H7 (cell line): ENCODE measurements around the gene LSP1. TPM values are rescaled to one million over a fixed set of nuclear protein-coding genes. Genes with fewer than 3 reads are reported as not detected.
"Not testable (repeated sequence)": the region's sequence is repeated elsewhere in the genome, so short reads cannot be mapped to it uniquely, and the experiment has no call there.

Experiments used
- DNase-seq: peaks from one replicate; pipeline ENCODE4 v3.0.0; 2012
- H3K27me3 ChIP-seq: 2 replicates; pipeline ENCODE4 v1.6.0; 2011; ENCODE audit warnings: mild to moderate bottlenecking, low read length; ENCODE audit not compliant: control insufficient read depth, insufficient read depth
- H3K36me3 ChIP-seq: replicated peaks from 2 replicates; pipeline ENCODE4 v1.5.1; 2011; ENCODE audit warnings: low read length; ENCODE audit not compliant: control insufficient read depth, insufficient read depth
- H3K4me3 ChIP-seq: 2 replicates; pipeline ENCODE4 v1.5.1; 2011; ENCODE audit warnings: low read depth, mild to moderate bottlenecking, control low read depth, low read length, moderate library complexity; ENCODE audit not compliant: insufficient read depth
- total RNA-seq: library from RNA; depleted of rRNA; stranded (reverse); fragments of >200 nt; shearing (Covaris generic); gene quantifications from 2 replicates; pipeline ENCODE4 v1.2.3, GENCODE V29; 2014

The LSP1 gene
- total RNA-seq, 1 experiment from 2014 or later = 0.35 TPM

- DNase-seq = peak; percentile 67
- H3K4me3 ChIP-seq = no peak overlapping the region
- no peaks in the 10 kb centered on the region for H3K36me3 ChIP-seq
- H3K27me3 ChIP-seq = no peaks in the 10 kb centered on the region
Measured at GRCh38 chr11:1878137-1879031, 25.5 kb downstream of the LSP1 start.

- no peaks in the 10 kb centered on the region for H3K27me3 ChIP-seq
- DNase-seq = peak; percentile 52
- no peak overlapping the region for H3K4me3 ChIP-seq
- no peaks in the 10 kb centered on the region for H3K36me3 ChIP-seq
Measured at GRCh38 chr11:1879342-1879940, 26.6 kb downstream of the LSP1 start.

- peak; percentile 53 for DNase-seq
- H3K4me3 ChIP-seq = no peak overlapping the region
- no peaks in the 10 kb centered on the region for H3K27me3 ChIP-seq
Measured at GRCh38 chr11:1879941-1880720, 27.2 kb downstream of the LSP1 start.

GRCh38 chr11:1880746-1881441 is 28.0 kb downstream of the LSP1 start:
- DNase-seq = peak; percentile 54
- no peaks in the 10 kb centered on the region for H3K27me3 ChIP-seq
- no peaks in the 10 kb centered on the region for H3K36me3 ChIP-seq
- no peak overlapping the region for H3K4me3 ChIP-seq

More at GRCh38 chr11:1879941-1880720, 27.2 kb downstream of the LSP1 start:
- H3K36me3 ChIP-seq = no peaks in the 10 kb centered on the region

- Histone ChIP-seq H3K36me3 (no peaks in the 10 kb centered on the region), H3K4me3 (no peak overlapping the region), H3K27me3 (no peaks in the 10 kb centered on the region)
- peak; percentile 71 for DNase-seq
Measured at GRCh38 chr11:1881442-1882264, 28.8 kb downstream of the LSP1 start.

- Histone ChIP-seq H3K4me3 (no peak overlapping the region), H3K27me3 (no peaks in the 10 kb centered on the region), H3K36me3 (no peaks in the 10 kb centered on the region)
- DNase-seq = peak; percentile 99
Measured at GRCh38 chr11:1882265-1883238, 29.7 kb downstream of the LSP1 start.

GRCh38 chr11:1883346-1884302 is 30.7 kb downstream of the LSP1 start:
- Histone ChIP-seq H3K27me3 (no peaks in the 10 kb centered on the region), H3K36me3 (no peaks in the 10 kb centered on the region), H3K4me3 (no peak overlapping the region)
- no peak for DNase-seq

GRCh38 chr11:1884303-1884700 is 31.4 kb downstream of the LSP1 start:
- H3K27me3 ChIP-seq = no peaks in the 10 kb centered on the region
- DNase-seq = no peak
- H3K36me3 ChIP-seq = no peaks in the 10 kb centered on the region
- H3K4me3 ChIP-seq = no peak overlapping the region

GRCh38 chr11:1886551-1886950 is 33.7 kb downstream of the LSP1 start:
- not testable (repeated sequence) for DNase-seq, H3K36me3 ChIP-seq, H3K27me3 ChIP-seq, H3K4me3 ChIP-seq

- no peak for DNase-seq
- Histone ChIP-seq H3K4me3 (no peak overlapping the region), H3K36me3 (no peaks in the 10 kb centered on the region), H3K27me3 (no peaks in the 10 kb centered on the region)
Measured at GRCh38 chr11:1887451-1888346, 34.8 kb downstream of the LSP1 start.

- no peak overlapping the region for H3K4me3 ChIP-seq
- DNase-seq = peak; percentile 43
- H3K36me3 ChIP-seq = no peaks in the 10 kb centered on the region
- no peaks in the 10 kb centered on the region for H3K27me3 ChIP-seq
Measured at GRCh38 chr11:1888347-1888753, 35.5 kb downstream of the LSP1 start.
